HEK293T (cell line): Measurements from ENCODE around the gene SNX24.

ENCODE experiments used
- CTCF ChIA-PET: fragments of 350-600 bp; formaldehyde crosslinking; extraction: SDS; loops from one replicate; lab custom pipeline; 2021; ENCODE audit warnings: antibody characterized with exemption, inconsistent platforms; lab: Yijun Ruan, JAX
- POLR2A ChIA-PET: fragments of 350-600 bp; formaldehyde crosslinking; extraction: SDS; loops from one replicate; lab custom pipeline; 2020; ENCODE audit warnings: antibody characterized with exemption, inconsistent platforms; lab: Yijun Ruan, JAX
- DNase-seq: peaks from one replicate; pipeline ENCODE4 v3.0.0; 2012; ENCODE audit warnings: mixed read lengths; ENCODE audit errors: extremely low spot score
- ARNT ChIP-seq: fragments of 450-650 bp; IDR thresholded peaks from 2 replicates; pipeline ENCODE4 v1.6.1; 2017; ENCODE audit warnings: mild to moderate bottlenecking
- BHLHE40 ChIP-seq: fragments of 450-650 bp; IDR thresholded peaks from 2 replicates; pipeline ENCODE4 v1.6.1; 2016; ENCODE audit warnings: mild to moderate bottlenecking, moderate library complexity, borderline replicate concordance
- CTBP1 ChIP-seq: fragments of 450-650 bp; IDR thresholded peaks from 2 replicates; pipeline ENCODE4 v1.6.1; 2016; ENCODE audit warnings: borderline replicate concordance
- ELF4 ChIP-seq: fragments of 450-650 bp; IDR thresholded peaks from 2 replicates; pipeline ENCODE4 v1.6.1; 2017; ENCODE audit warnings: antibody characterized with exemption
- FOXA1 ChIP-seq: fragments of 450-650 bp; IDR thresholded peaks from 2 replicates; pipeline ENCODE4 v1.6.1; 2016; ENCODE audit warnings: mild to moderate bottlenecking
- FOXK2 ChIP-seq: fragments of 450-650 bp; IDR thresholded peaks from 2 replicates; pipeline ENCODE4 v1.6.1; 2016; ENCODE audit warnings: mild to moderate bottlenecking
- FOXM1 ChIP-seq: fragments of 450-650 bp; IDR thresholded peaks from 2 replicates; pipeline ENCODE4 v1.6.1; 2017; ENCODE audit warnings: mild to moderate bottlenecking, borderline replicate concordance
- HDGF ChIP-seq: fragments of 450-650 bp; IDR thresholded peaks from 2 replicates; pipeline ENCODE4 v1.6.1; 2017; ENCODE audit warnings: antibody characterized with exemption, borderline replicate concordance
- L3MBTL2 ChIP-seq: fragments of 450-650 bp; conservative IDR thresholded peaks from 2 replicates; pipeline ENCODE4 v1.6.1; 2016; ENCODE audit warnings: mild to moderate bottlenecking
- LEF1 ChIP-seq: fragments of 450-650 bp; IDR thresholded peaks from 2 replicates; pipeline ENCODE4 v1.6.1; 2017; ENCODE audit warnings: mild to moderate bottlenecking, borderline replicate concordance
- NFRKB ChIP-seq: fragments of 450-650 bp; IDR thresholded peaks from 2 replicates; pipeline ENCODE4 v1.6.1; 2016; ENCODE audit warnings: mild to moderate bottlenecking, moderate library complexity
- PKNOX1 ChIP-seq: fragments of 450-650 bp; IDR thresholded peaks from 2 replicates; pipeline ENCODE4 v1.6.1; 2016
- SP1 ChIP-seq: fragments of 450-650 bp; IDR thresholded peaks from 2 replicates; pipeline ENCODE4 v1.6.1; 2017
- SUZ12 ChIP-seq: fragments of 450-650 bp; IDR thresholded peaks from 2 replicates; pipeline ENCODE4 v1.6.1; 2016; ENCODE audit warnings: mild to moderate bottlenecking
- TARDBP ChIP-seq: fragments of 450-650 bp; IDR thresholded peaks from 2 replicates; pipeline ENCODE4 v1.6.1; 2016
- ZNF384 ChIP-seq: fragments of 450-650 bp; IDR thresholded peaks from 2 replicates; pipeline ENCODE4 v1.6.1; 2016

Gene SNX24

GRCh38 chr5:122940890-122941289 is 95.5 kb downstream of the SNX24 start:
- no peak for DNase-seq
- no peak for TF ChIP-seq FOXM1
- TF ChIP-seq FOXA1: no peak
- TF ChIP-seq LEF1: no peak
- TF ChIP-seq NFRKB: no peak
- TF ChIP-seq PKNOX1: no peak
- no peak for TF ChIP-seq HDGF
- no peak for TF ChIP-seq FOXK2
- TF ChIP-seq CTBP1: no peak
- no peak for TF ChIP-seq L3MBTL2
- TF ChIP-seq ZNF384: no peak
- TF ChIP-seq ARNT: no peak
- TF ChIP-seq BHLHE40: no peak
- TF ChIP-seq SP1: no peak
- TF ChIP-seq SUZ12: no peak
- ChIA-PET CTCF (no interaction called here), POLR2A (no interaction called here)

GRCh38 chr5:122941737-122942136 is 96.3 kb downstream of the SNX24 start:
- DNase-seq: no peak
- ChIA-PET CTCF (no interaction called here), POLR2A (no interaction called here)
- TF ChIP-seq ARNT (no peak), HDGF (no peak), FOXK2 (no peak), FOXM1 (no peak), SUZ12 (no peak), TARDBP (no peak)

- DNase-seq: no peak
- peak; percentile 89 for TF ChIP-seq PKNOX1
- TF ChIP-seq SP1: no peak
- no peak for TF ChIP-seq NFRKB
- ChIA-PET POLR2A (no interaction called here), CTCF (no interaction called here)
These were observed 96.9 kb downstream of the SNX24 start for GRCh38 chr5:122942164-122942914.

- CTCF ChIA-PET: interaction anchor here (0.6 kb wide), 1 partner anchor 196 kb away, joined by 3 read pairs; no protein-coding TSS in a partner anchor
These were observed 97.8 kb downstream of the SNX24 start for GRCh38 chr5:122943050-122943698.

GRCh38 chr5:122944051-122944450 is 98.6 kb downstream of the SNX24 start:
- POLR2A ChIA-PET: no interaction called here
- TF ChIP-seq FOXA1 (no peak), CTBP1 (no peak), FOXK2 (no peak), FOXM1 (no peak), PKNOX1 (no peak), L3MBTL2 (no peak), NFRKB (no peak), SP1 (no peak), ELF4 (no peak)
- DNase-seq: no peak
- CTCF ChIA-PET: no interaction called here

More at GRCh38 chr5:122943050-122943698, 97.8 kb downstream of the SNX24 start:
- no peak for DNase-seq
- POLR2A ChIA-PET: no interaction called here
- TF ChIP-seq BHLHE40: no peak
- no peak for TF ChIP-seq ARNT
- TF ChIP-seq FOXA1: no peak
- TF ChIP-seq SP1: no peak
- TF ChIP-seq TARDBP: no peak
- no peak for TF ChIP-seq ELF4

GRCh38 chr5:122947372-122947771 is 102.0 kb downstream of the SNX24 start:
- no peak for TF ChIP-seq L3MBTL2
- TF ChIP-seq ARNT: no peak
- TF ChIP-seq TARDBP: no peak
- TF ChIP-seq FOXA1: no peak
- no peak for TF ChIP-seq ZNF384
- TF ChIP-seq ELF4: no peak
- no peak for TF ChIP-seq CTBP1
- TF ChIP-seq BHLHE40: no peak
- TF ChIP-seq NFRKB: no peak
- TF ChIP-seq PKNOX1: no peak
- TF ChIP-seq FOXK2: no peak
- no peak for TF ChIP-seq FOXM1
- TF ChIP-seq LEF1: no peak
- TF ChIP-seq HDGF: no peak
- no peak for TF ChIP-seq SUZ12
- TF ChIP-seq SP1: no peak
- ChIA-PET CTCF (no interaction called here), POLR2A (interaction anchor here (1.1 kb wide), 1 partner anchor 44 kb away, joined by 4 read pairs; no protein-coding TSS in a partner anchor)
- DNase-seq: no peak
